HL-60 (cell line): Measurements from ENCODE around the gene EP400.

Source experiments
- GABPA ChIP-seq: IDR thresholded peaks from 2 replicates; pipeline ENCODE4 v1.6.1; 2012; ENCODE audit warnings: low read depth
- POLR2AphosphoS5 ChIP-seq: IDR thresholded peaks from 2 replicates; pipeline ENCODE4 v1.6.1; 2012; ENCODE audit warnings: low read depth
- SPI1 ChIP-seq: IDR thresholded peaks from 2 replicates; pipeline ENCODE4 v1.6.1; 2012; ENCODE audit warnings: low read depth, mild to moderate bottlenecking, borderline replicate concordance
- TF ChIP-seq, protein P1 (sequence below): IDR thresholded peaks from one replicate; pipeline ENCODE4 v1.5.1; 2011; ENCODE audit warnings: low read length, control low read depth, inconsistent platforms; ENCODE audit not compliant: insufficient read depth
- TF ChIP-seq, protein P2 (sequence below): IDR thresholded peaks from 2 replicates; pipeline ENCODE4 v1.6.1; 2012; ENCODE audit warnings: low read depth; ENCODE audit not compliant: insufficient replicate concordance

DNA sequence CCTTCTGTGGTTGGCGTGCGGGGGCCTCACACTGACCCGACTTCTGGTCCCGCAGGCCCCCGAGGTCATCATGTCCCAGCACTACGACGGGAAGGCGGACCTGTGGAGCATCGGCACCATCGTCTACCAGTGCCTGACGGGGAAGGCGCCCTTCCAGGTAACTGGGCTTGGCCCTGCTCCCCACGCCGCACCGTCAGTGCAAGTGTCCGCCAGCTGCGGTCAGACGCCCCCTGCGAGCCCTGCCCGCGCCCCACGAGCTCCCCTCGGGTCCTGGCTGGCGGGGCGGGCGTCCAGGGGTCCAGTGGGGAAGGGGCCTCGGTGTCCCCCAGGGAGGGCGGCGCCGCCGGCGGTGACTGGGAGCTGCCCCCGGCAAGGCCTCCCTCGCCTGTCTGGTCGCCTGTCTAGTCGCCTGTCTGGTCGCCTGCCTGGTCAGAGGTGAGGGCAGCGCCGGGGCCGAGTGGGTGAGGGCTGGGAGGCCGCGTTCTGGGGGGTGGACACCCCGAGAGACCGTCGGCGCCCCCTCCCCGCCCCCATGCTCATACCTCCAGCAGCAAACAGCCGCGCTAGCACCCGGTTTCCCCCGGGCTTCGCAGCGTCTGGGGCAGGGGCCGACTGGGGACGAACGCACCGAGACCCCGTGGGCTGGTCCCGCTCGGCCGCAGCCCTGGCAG is 40.5 kb upstream of the EP400 start:
- TF ChIP-seq, protein P1, sequence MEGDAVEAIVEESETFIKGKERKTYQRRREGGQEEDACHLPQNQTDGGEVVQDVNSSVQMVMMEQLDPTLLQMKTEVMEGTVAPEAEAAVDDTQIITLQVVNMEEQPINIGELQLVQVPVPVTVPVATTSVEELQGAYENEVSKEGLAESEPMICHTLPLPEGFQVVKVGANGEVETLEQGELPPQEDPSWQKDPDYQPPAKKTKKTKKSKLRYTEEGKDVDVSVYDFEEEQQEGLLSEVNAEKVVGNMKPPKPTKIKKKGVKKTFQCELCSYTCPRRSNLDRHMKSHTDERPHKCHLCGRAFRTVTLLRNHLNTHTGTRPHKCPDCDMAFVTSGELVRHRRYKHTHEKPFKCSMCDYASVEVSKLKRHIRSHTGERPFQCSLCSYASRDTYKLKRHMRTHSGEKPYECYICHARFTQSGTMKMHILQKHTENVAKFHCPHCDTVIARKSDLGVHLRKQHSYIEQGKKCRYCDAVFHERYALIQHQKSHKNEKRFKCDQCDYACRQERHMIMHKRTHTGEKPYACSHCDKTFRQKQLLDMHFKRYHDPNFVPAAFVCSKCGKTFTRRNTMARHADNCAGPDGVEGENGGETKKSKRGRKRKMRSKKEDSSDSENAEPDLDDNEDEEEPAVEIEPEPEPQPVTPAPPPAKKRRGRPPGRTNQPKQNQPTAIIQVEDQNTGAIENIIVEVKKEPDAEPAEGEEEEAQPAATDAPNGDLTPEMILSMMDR: no peak
- TF ChIP-seq POLR2AphosphoS5 (no peak), GABPA (no peak), SPI1 (no peak)
- TF ChIP-seq, protein P2, sequence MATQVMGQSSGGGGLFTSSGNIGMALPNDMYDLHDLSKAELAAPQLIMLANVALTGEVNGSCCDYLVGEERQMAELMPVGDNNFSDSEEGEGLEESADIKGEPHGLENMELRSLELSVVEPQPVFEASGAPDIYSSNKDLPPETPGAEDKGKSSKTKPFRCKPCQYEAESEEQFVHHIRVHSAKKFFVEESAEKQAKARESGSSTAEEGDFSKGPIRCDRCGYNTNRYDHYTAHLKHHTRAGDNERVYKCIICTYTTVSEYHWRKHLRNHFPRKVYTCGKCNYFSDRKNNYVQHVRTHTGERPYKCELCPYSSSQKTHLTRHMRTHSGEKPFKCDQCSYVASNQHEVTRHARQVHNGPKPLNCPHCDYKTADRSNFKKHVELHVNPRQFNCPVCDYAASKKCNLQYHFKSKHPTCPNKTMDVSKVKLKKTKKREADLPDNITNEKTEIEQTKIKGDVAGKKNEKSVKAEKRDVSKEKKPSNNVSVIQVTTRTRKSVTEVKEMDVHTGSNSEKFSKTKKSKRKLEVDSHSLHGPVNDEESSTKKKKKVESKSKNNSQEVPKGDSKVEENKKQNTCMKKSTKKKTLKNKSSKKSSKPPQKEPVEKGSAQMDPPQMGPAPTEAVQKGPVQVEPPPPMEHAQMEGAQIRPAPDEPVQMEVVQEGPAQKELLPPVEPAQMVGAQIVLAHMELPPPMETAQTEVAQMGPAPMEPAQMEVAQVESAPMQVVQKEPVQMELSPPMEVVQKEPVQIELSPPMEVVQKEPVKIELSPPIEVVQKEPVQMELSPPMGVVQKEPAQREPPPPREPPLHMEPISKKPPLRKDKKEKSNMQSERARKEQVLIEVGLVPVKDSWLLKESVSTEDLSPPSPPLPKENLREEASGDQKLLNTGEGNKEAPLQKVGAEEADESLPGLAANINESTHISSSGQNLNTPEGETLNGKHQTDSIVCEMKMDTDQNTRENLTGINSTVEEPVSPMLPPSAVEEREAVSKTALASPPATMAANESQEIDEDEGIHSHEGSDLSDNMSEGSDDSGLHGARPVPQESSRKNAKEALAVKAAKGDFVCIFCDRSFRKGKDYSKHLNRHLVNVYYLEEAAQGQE: no peak
